ENCODE measurements around the gene TRAPPC2L. TPM values are rescaled to one million over a fixed set of nuclear protein-coding genes. Genes with fewer than 3 reads are reported as not detected.
"Not testable (repeated sequence)": the region's sequence is repeated elsewhere in the genome, so short reads cannot be mapped to it uniquely, and the experiment has no call there.

TRAPPC2L gene
- total RNA-seq, 1 experiment from 2014 or later = 52.9 TPM

- no peak for DNase-seq (ENCODE audit: low spot score)
Observed at GRCh38 chr16:88877564-88878289, 20.8 kb downstream of the TRAPPC2L start.

- no peak for DNase-seq (ENCODE audit: low spot score)
Observed at GRCh38 chr16:88878356-88878755, 21.4 kb downstream of the TRAPPC2L start.

GRCh38 chr16:88878967-88879787 is 22.2 kb downstream of the TRAPPC2L start:
- DNase-seq (ENCODE audit: low spot score) = no peak

GRCh38 chr16:88879788-88880055 is 22.8 kb downstream of the TRAPPC2L start:
- DNase-seq (ENCODE audit: low spot score) = no peak

- DNase-seq (ENCODE audit: low spot score) = no peak
Observed at GRCh38 chr16:88880226-88881006, 23.5 kb downstream of the TRAPPC2L start.

GRCh38 chr16:88881007-88881615 is 24.2 kb downstream of the TRAPPC2L start:
- DNase-seq (ENCODE audit: low spot score) = no peak

GRCh38 chr16:88881675-88882357 is 24.9 kb downstream of the TRAPPC2L start:
- DNase-seq (ENCODE audit: low spot score) = no peak

- DNase-seq (ENCODE audit: low spot score) = no peak
Observed at GRCh38 chr16:88882358-88883030, 25.6 kb downstream of the TRAPPC2L start.

- no peak for DNase-seq (ENCODE audit: low spot score)
Observed at GRCh38 chr16:88883117-88883895, 26.4 kb downstream of the TRAPPC2L start.

GRCh38 chr16:88883946-88884345 is 27.0 kb downstream of the TRAPPC2L start:
- no peak for DNase-seq (ENCODE audit: low spot score)

GRCh38 chr16:88884569-88885271 is 27.8 kb downstream of the TRAPPC2L start:
- DNase-seq (ENCODE audit: low spot score) = no peak

- DNase-seq (ENCODE audit: low spot score) = no peak
Observed at GRCh38 chr16:88885693-88886280, 28.9 kb downstream of the TRAPPC2L start.

- no peak for DNase-seq (ENCODE audit: low spot score)
Observed at GRCh38 chr16:88886420-88886844, 29.5 kb downstream of the TRAPPC2L start.

GRCh38 chr16:88886845-88887521 is 30.1 kb downstream of the TRAPPC2L start:
- DNase-seq (ENCODE audit: low spot score) = no peak

GRCh38 chr16:88888057-88888456 is 31.1 kb downstream of the TRAPPC2L start:
- no peak for DNase-seq (ENCODE audit: low spot score)

GRCh38 chr16:88888461-88889387 is 31.8 kb downstream of the TRAPPC2L start:
- no peak for DNase-seq (ENCODE audit: low spot score)

GRCh38 chr16:88889702-88890352 is 32.9 kb downstream of the TRAPPC2L start:
- not testable (repeated sequence) for DNase-seq (ENCODE audit: low spot score)

Measured in A172 (cell line).